Renal cortex interstitium (tissue), 15 donors: ENCODE measurements around the gene PSMG4. TPM values are rescaled to one million over a fixed set of nuclear protein-coding genes. Genes with fewer than 3 reads are reported as not detected.
A peak's percentile ranks its signal among the peaks of the same experiment; 100 is the strongest.

ENCODE experiments used
- DNase-seq, 11 donors: peaks; one replicate each; pipeline ENCODE4 v3.0.0-alpha.2; 2013; ENCODE audit warnings: low read depth in 9 of 11, low spot score in 4 of 11; ENCODE audit errors: extremely low read depth in 1 of 11
- long read RNA-seq, 16 experiments: transcript quantifications; one replicate each; lab custom pipeline, GENCODE V29; 2026
- polyA plus RNA-seq, 3 donors: library from polyadenylated mRNA; unstranded; fragments of 120-200 nt; gene quantifications; one replicate each; pipeline ENCODE4 v1.2.1, GENCODE V29; 2013; ENCODE audit not compliant: insufficient read length in 3 of 3

PSMG4 gene, protein sequence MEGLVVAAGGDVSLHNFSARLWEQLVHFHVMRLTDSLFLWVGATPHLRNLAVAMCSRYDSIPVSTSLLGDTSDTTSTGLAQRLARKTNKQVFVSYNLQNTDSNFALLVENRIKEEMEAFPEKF
- polyA plus RNA-seq: 10 to 100 TPM; 18.5 to 26.3 (median 21.0) TPM
- long read RNA-seq, donor 1, full-length matches to known transcripts: 14 of 14 reads
- long read RNA-seq, donor 1, partial matches to known transcripts: 0 of 14 reads
- long read RNA-seq, donor 1, other reads (novel, unspliced or antisense): 0 of 14 reads
- long read RNA-seq, donor 2, full-length matches to known transcripts: 19 of 19 reads
- long read RNA-seq, donor 2, partial matches to known transcripts: 0 of 19 reads
- long read RNA-seq, donor 2, other reads (novel, unspliced or antisense): 0 of 19 reads
- long read RNA-seq, donor 3, transcript PSMG4-206 (3 exons, 838 nt): major isoform, 9 of 11 reads
- long read RNA-seq, donor 3, partial matches to known transcripts: 0 of 11 reads
- long read RNA-seq, donor 3, other reads (novel, unspliced or antisense): 0 of 11 reads
- long read RNA-seq, donor 4, full-length matches to known transcripts: 11 of 11 reads
- long read RNA-seq, donor 4, partial matches to known transcripts: 0 of 11 reads
- long read RNA-seq, donor 4, other reads (novel, unspliced or antisense): 0 of 11 reads
- long read RNA-seq, donor 5: 0 reads
- long read RNA-seq, donor 6, full-length matches to known transcripts: 22 of 22 reads
- long read RNA-seq, donor 6, partial matches to known transcripts: 0 of 22 reads
- long read RNA-seq, donor 6, other reads (novel, unspliced or antisense): 0 of 22 reads
- long read RNA-seq, donor 7, transcript PSMG4-206 (3 exons, 838 nt): major isoform, 15 of 18 reads
- long read RNA-seq, donor 7, partial matches to known transcripts: 0 of 18 reads
- long read RNA-seq, donor 7, other reads (novel, unspliced or antisense): 0 of 18 reads
- long read RNA-seq, donor 8: 0 reads
- long read RNA-seq, donor 9, full-length matches to known transcripts: 12 of 12 reads
- long read RNA-seq, donor 9, partial matches to known transcripts: 0 of 12 reads
- long read RNA-seq, donor 9, other reads (novel, unspliced or antisense): 0 of 12 reads
- long read RNA-seq, donor 10, full-length matches to known transcripts: 15 of 15 reads
- long read RNA-seq, donor 10, partial matches to known transcripts: 0 of 15 reads
- long read RNA-seq, donor 10, other reads (novel, unspliced or antisense): 0 of 15 reads
- long read RNA-seq, donor 11, partial matches to known transcripts: 0 of 2 reads
- long read RNA-seq, donor 11, other reads (novel, unspliced or antisense): 0 of 2 reads
- long read RNA-seq, donor 12, partial matches to known transcripts: 0 of 4 reads
- long read RNA-seq, donor 12, other reads (novel, unspliced or antisense): 0 of 4 reads
- long read RNA-seq, donor 13: 0 reads
- long read RNA-seq, donor 14, full-length matches to known transcripts: 18 of 18 reads
- long read RNA-seq, donor 14, partial matches to known transcripts: 0 of 18 reads
- long read RNA-seq, donor 14, other reads (novel, unspliced or antisense): 0 of 18 reads
- long read RNA-seq, donor 15, partial matches to known transcripts: 0 of 3 reads
- long read RNA-seq, donor 15, other reads (novel, unspliced or antisense): 0 of 3 reads
- long read RNA-seq, donor 16, full-length matches to known transcripts: 23 of 28 reads
- long read RNA-seq, donor 16, partial matches to known transcripts: 5 of 28 reads
- long read RNA-seq, donor 16, other reads (novel, unspliced or antisense): 0 of 28 reads

DNA sequence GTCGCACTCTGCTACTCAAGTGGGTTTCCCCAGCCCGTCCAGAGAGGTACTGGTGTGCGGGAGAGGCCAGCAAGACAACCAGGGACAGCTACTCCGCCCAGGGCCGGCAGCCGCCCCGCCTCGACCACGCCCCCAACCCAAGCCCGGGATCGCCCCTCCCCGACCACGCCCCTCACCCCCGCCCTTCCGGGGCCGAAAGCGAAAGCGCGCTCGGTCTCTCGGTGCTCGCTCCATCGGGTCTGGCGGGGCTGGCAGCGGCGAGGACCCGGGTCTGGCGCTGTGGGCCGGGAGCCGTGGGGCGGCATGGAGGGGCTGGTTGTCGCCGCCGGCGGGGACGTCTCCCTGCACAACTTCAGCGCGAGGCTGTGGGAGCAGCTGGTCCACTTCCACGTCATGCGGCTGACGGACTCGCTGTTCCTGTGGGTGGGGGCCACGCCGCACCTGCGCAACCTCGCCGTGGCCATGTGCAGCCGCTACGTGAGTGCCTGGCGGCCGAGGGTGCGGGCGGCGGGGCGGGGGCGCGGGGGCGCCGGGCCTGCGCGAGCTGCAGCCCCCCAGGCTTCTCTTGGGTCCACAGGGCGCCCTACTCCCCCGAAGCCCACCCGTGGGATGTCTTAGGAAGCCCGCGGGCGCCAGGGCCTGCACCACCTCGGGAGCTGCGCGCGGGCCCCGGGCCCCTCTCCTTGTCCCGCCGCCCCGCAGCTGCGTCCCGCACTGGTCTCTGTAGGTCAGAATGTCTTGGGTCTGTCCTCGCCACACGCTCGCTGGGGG is at the start of gene PSMG4:
Gene PSMG4, plus strand, starts transcription at position 228 of the 771 bp plus-strand sequence. Its CDS starts 76 bp downstream, at position 304.
- DNase-seq: peak in 10 of 11 donors; percentile 71 to 89 (median 85)

DNA sequence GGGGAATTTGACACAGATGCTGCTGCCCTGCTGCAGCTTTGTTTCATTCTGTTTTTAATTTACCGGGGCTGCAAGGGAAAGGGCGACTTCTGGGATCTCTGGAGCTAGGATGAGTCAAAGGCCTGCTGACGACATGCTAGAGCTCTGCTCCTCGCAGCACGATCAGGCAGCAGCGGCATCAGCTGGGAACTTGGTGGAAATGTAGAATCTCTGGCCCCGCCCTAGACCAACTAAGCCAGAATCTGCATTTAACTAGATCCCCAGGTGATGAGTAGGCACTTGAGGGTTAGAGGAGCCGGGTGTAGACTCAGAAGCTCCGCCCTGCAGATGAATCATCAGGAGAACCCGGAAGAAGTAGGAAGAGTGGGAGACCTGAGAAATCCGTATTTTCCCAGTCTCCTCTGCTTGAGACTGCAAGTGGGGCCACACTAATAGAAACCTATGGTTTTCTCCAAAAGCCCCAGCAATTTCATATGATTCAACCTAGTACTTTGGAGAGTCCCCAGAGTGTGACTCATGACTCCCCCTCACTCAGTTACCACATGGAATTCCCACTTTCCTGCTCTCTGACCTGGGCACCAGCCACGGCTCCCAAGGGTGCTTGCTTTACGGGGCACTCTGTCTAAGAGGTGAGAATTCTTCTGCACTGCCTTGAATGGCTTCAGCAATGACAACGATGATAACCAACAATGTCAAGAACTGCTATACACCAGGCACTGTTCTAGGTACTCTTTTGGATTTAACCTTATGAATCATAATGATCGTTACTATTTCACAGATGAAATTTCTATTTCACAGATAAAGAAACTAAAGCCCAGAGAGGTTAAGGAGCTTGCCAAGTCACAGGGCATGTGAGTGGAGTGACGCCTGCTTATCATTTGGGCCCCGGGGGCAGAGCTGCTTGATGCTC is 49.4 kb upstream of the PSMG4 start:
- DNase-seq: no peak

DNA sequence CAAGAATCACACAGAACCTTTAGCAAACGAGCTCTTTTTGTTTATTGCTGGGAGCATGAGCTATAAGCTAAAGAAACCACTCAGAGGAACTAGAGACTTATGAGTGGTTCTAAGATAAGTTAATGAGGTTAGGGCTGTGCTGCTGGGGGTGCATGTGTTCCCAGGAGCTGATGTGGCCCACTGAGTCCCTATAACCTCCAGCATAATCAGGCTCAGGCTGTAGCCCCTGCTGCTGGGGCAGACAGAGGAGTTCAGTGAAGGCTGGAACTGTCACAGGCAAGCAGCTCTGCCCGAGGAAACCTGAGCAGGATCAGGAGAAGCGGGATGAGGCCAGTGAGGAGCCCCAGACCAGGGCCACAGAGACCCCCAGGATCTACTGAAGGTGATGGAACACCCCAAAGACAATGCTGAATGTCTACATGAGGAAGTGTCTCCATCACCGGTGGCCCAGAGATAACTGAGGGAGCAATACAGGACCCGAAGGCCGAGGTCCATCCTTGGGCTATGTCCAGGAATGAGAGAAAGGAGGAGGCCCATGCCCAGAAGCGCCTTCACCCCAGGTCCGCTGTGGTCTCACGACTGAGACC is 48.6 kb upstream of the PSMG4 start:
- DNase-seq: no peak

DNA sequence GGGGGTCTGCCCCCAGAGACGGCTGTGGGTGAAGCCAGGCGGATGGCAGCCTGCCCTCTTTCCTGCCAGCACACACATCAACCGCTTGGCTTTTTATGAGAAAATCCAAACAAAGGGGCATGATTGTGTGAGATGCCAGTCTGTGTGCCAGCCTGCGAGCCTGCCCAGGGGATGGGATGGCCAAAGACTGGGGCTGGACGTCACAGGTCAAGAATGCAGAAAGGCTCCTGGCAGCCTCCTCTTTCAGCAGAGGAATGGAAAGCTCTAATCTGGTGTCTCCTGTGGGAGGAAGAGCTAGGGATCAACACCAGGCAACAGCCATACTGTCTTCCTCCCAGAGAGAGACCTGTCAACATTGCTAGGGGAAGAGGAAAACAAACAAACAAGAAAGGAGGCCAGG is 47.1 kb upstream of the PSMG4 start:
- no peak for DNase-seq

DNA sequence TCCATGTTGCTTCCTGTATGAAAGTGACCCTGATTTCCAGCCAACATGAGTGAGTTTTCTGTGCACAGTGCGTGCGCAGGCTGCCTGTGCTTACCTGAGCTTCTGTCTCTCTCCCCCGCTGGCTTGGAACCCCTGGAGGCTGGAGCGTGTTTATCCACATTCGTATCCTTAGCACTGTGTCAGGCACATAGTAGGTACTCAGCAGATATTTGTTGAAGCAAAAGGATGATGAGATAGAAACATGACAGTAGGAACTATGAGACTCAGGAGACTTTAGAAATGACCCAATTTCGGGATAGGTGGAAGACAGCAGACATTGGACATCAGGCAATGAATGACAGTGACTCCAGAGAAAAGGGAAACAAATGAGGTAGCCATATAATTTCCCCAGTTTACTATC is 46.5 kb upstream of the PSMG4 start:
- DNase-seq: no peak

DNA sequence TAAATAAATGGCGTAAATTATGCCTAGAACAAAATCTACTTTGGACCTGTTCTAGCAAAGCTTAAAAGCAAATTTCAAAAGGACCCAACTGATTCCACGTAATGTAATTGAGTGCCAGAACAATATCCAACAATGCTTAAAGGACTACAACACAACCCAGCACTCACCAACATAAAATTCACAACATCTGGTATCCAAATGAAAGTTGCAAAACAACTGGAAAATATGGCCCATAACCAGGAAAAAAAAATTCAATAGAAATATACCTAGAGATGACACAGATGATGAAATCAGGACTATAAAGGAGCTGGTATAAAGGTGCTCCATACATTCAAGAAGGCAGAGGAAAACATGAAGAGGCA is 45.4 kb upstream of the PSMG4 start:
- DNase-seq: no peak

DNA sequence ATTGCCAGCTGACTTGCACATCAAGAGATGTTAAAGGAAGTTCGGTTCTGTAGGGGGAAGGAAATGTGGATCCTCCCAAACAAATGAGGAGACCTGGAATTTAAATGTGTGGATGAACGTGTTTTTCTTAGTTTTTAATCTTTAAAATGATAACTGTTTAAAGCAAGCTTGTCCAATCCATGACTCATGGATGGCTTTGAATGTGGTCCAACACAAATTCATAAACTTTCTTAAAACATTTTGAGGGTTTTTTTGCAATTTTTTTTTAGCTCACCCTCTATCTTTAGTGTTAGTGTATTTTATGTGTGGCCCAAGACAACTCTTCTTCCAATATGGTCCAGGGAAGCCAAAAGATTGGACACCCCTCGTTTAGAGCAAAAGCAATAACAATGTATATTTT is 43.8 kb upstream of the PSMG4 start:
- DNase-seq: no peak

DNA sequence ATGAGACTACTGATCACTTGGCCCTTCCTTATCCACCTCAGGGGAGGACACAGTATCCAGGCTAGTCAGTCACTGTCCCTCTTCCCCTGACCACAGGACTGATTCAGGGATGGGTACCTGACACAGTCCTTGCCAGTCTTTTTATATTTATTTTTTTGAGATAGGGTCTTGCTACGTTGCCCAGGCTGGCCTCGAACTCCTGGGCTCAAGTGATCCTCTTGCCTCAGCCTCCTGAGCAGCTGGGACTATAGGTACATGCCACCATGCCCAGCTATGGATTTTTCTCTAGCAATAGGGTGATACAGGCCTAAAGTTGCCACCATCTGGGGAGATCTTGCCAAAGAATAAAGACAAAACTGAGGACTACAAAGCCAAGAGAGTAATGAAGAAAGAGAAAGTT is 41.5 kb upstream of the PSMG4 start:
- no peak for DNase-seq

DNA sequence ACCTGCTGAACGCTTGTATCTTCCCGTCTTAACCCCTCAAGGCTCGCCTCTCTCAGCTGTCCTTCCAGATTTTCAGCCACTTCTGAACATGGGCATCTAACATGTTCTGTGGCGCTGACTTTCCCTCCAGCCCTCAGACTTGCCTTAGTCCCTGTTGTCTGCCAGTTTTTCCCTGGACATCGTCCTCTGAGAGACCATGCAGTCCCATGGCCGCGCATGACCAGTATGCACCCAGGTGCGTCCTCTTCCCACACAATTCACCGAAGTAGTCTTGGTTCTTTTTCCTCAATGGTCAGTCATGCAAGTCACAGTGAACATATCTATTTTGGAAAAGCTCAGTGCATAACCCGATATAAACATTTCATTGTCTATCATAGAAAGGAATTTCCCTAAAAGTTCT is 40.5 kb upstream of the PSMG4 start:
- no peak for DNase-seq

DNA sequence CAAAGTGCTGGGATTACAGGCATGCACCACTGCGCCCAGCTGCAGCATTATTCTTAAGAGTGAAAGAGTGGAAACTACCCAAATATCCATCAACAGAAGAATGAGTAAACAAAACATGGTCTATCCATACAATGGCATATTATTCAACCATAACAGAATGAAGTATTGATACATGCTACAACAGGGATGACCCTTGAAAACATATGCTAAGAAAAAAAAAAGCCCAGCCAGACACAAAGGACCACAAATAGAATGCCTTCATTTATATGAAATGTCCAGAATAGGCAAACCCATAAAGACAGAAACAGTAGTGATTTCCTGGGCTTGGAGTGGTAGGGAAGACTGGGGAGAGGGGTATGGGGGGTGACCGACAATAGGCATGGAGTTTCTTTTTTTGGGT is 38.4 kb upstream of the PSMG4 start:
- DNase-seq: no peak

DNA sequence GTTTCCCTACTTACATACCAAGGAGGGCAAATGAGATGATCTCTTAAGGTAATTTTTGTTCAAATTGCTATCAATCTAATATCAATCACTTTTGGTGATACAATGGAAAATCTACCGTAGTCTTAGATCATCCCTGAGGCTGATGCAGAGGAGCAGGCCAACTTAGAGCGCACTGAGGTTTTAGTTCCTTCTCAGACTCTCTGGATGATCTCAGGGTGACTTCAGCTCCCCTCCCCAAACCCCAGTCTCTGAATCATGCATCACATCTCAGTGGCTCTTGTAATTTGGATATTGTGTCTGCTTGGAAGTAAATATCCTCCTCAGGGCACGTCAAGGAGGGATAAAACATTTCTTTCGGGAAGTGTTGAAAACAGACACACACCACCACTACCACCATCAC is 37.2 kb upstream of the PSMG4 start:
- DNase-seq: no peak

DNA sequence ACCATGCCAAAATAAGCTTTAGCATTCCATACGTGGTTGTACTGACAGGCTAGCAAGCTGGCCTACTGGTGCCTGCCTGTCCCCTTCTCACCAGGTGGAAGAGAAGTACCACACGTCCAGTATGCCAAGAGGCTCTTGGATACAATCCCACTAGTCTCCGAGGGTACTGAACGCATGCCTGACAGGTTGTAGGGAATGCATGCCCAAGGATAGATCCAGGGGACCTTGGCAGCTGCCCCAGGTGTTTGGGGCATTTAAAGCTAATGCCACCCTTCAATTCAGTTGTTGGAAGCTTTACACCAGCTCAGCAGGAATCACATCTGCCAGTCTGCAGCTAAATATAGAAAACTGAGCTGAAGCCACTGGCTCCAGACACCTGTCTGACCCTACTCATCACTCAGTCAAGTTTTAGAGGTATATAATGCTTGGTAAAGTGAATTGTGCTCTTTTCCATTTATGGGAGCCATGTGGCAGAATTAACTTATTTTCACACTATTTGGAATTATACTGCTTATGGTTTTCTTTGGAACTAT is 36.2 kb upstream of the PSMG4 start:
- DNase-seq: no peak

DNA sequence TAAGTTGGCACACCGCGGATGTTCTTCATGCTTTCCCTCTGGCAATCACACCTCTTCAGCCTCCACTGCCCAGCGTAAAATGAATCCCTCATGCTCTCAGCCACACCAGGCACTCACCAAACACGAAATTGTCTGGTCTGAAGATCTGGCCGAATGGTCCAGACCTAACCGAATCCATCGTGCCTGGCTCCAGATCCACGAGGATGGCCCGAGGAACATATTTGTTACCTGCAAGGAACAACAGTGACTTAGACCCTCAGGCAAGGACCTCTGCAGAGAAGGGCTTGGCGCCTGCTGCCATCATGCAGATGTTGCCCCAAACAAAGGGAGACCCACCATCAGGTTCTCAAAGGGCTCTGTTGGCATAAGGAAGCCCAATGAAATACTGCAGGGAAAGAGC is 32.7 kb upstream of the PSMG4 start:
- no peak for DNase-seq

DNA sequence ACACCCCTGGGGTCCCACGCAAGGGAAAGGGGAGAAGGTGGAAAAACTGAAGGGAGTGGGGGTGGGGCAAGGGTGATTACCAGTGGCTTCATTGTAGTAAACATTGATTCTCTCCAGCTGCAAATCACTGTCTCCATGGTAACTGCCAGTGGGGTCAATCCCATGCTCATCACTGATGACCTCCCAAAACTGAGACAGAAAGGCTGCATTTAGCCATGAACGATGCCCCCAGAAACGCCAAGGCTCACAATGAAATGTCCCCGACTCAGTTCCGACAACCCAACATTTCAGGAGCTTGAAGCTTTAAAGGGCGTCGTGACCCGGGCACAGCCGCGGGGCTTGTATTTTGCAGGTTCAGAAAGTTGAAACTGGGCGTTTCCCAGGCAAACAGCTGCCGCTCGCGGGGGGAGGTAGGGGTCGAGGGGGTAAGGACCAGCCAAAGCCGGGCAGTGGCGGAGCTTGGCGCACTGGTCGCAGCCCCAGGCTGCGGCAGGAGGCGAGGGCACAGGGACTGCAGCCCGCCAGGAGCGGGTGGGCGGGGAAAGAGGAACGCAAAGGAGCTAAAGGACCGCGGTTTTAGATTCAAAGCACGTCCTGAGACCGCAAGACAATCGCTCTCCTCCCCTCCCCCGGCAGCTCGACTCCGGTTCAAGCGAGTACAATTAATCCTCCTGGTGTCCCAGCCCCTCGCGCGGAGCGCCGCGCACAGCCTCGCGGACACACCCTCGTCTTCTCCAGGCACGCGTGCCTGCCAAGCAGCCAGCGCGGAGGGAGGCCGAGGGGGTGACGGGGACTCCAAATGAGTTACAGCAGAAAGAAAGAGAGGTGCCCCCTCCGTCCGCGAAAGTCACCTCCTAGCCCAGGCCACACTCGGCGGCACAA is 32.0 kb upstream of the PSMG4 start:
- DNase-seq: peak in 5 of 11 donors; percentile 40 to 70 (median 58)
